ENCODE results near the gene GPR173. TPM values are rescaled to one million over a fixed set of nuclear protein-coding genes. Genes with fewer than 3 reads are reported as not detected.

The GPR173 gene
- total and polyA plus RNA-seq, 2 experiments from 2014 or later: 0.92 to 7.7 TPM

GRCh38 chrX:53028678-53029077, 19.9 kb upstream of the GPR173 start:
- no peak overlapping the region for H3K27ac ChIP-seq (ENCODE audit: low read depth)
- H3K9me3 Mint-ChIP-seq: peaks cover 6% of the 10 kb centered on the region
- no peaks in the 10 kb centered on the region; the same call in 2 of the 3 replicates for H3K4me1 Mint-ChIP-seq
- H3K27ac Mint-ChIP-seq: no peak overlapping the region
- no peaks in the 10 kb centered on the region for H3F3A ChIP-seq (replicated peaks; ENCODE audit: low read depth)
- no peaks in the 10 kb centered on the region; the same call in 1 of the 2 replicates for H3K4me1 ChIP-seq (ENCODE audit: insufficient read depth)
- DNase-seq (ENCODE audit: low spot score) (no peak), ATAC-seq (no peak)
- no peaks in the 10 kb centered on the region for H3K27me3 Mint-ChIP-seq (ENCODE audit: insufficient read depth, low read depth, poor library complexity)
- no peak overlapping the region for H2AFZ ChIP-seq
- H3K4me3 ChIP-seq: no peak overlapping the region
- no peaks in the 10 kb centered on the region for H3K36me3 ChIP-seq (ENCODE audit: insufficient read depth)
- no peaks in the 10 kb centered on the region for H4K20me1 ChIP-seq (replicated peaks; ENCODE audit: insufficient read depth)
- H3K9me2 ChIP-seq (ENCODE audit: insufficient read depth): no peaks in the 10 kb centered on the region
- no peaks in the 10 kb centered on the region for H3K79me2 ChIP-seq (replicated peaks; ENCODE audit: insufficient read depth)
- peaks cover 5% of the 10 kb centered on the region; the same call in 2 of the 3 replicates for H3K36me3 Mint-ChIP-seq (ENCODE audit: low read depth)
- no peak overlapping the region for H3K4me2 ChIP-seq
- no peak overlapping the region for H3K4me3 Mint-ChIP-seq
- no peak for TF ChIP-seq EZH2 (IDR thresholded peaks at IDR 0.05; ENCODE audit: low read depth, unreplicated experiment)
- no peak for TF ChIP-seq CREB1 (CRISPR knock-in tag; IDR thresholded peaks at IDR 0.05; ENCODE audit: low read depth)
- TF ChIP-seq STAT1 (IDR thresholded peaks at IDR 0.05; ENCODE audit: unreplicated experiment): no peak
- TF ChIP-seq ZNF462 (CRISPR knock-in tag; IDR thresholded peaks at IDR 0.05): no peak
- TF ChIP-seq EZH2phosphoT487 (IDR thresholded peaks at IDR 0.05; ENCODE audit: unreplicated experiment): no peak
- TF ChIP-seq ZNF114 (CRISPR knock-in tag; IDR thresholded peaks at IDR 0.05): no peak
- no peak for TF ChIP-seq CTCF (conservative IDR thresholded peaks at IDR 0.05; ENCODE audit: low read depth in 2 of 2)
- no peak for TF ChIP-seq ZNF331 (CRISPR knock-in tag; IDR thresholded peaks at IDR 0.05; ENCODE audit: low read depth)
- TF ChIP-seq REST (IDR thresholded peaks at IDR 0.05; ENCODE audit: unreplicated experiment): no peak
- no peak for TF ChIP-seq POLR2AphosphoS5 (IDR thresholded peaks at IDR 0.05; ENCODE audit: low read depth)
- no peak for TF ChIP-seq ETS1 (IDR thresholded peaks at IDR 0.05)
- TF ChIP-seq JUNB (IDR thresholded peaks at IDR 0.05; ENCODE audit: unreplicated experiment): no peak
- TF ChIP-seq NANOG (IDR thresholded peaks at IDR 0.05; ENCODE audit: borderline replicate concordance): no peak
- H3K27me3 ChIP-seq (ENCODE audit: insufficient read depth): no peaks in the 10 kb centered on the region
